ENCODE measurements around the gene HDAC4.

Gene HDAC4

GRCh38 chr2:239187464-239188253, 213.2 kb downstream of the HDAC4 start:
- Histone ChIP-seq H3K36me3 (ENCODE audit: control insufficient read depth in 2 of 2, insufficient read depth in 2 of 2, low read length in 2 of 2) (peaks cover 26 to 33% of the 10 kb centered on the region in 2 donors), H3K9me3 (ENCODE audit: control insufficient read depth in 2 of 2, low read length in 2 of 2) (no peaks in the 10 kb centered on the region)

GRCh38 chr2:239186516-239187357, 214.1 kb downstream of the HDAC4 start:
- peaks cover 26 to 33% of the 10 kb centered on the region in 2 donors for H3K36me3 ChIP-seq (ENCODE audit: control insufficient read depth in 2 of 2, insufficient read depth in 2 of 2, low read length in 2 of 2)

More at GRCh38 chr2:239187464-239188253, 213.2 kb downstream of the HDAC4 start:
- Histone ChIP-seq H3K9ac (ENCODE audit: low read depth in 1 of 2, low read length in 2 of 2) (no peak overlapping the region), H3K27ac (ENCODE audit: low read depth in 2 of 2, low read length in 2 of 2) (no peak overlapping the region), H3K4me1 (ENCODE audit: control insufficient read depth in 2 of 2, insufficient read depth in 2 of 2, low read length in 2 of 2) (no peaks in the 10 kb centered on the region), H3K27me3 (ENCODE audit: control insufficient read depth in 2 of 2, insufficient read depth in 2 of 2, low read length in 2 of 2) (no peaks in the 10 kb centered on the region), H3K4me3 (ENCODE audit: low read length in 2 of 2) (no peak overlapping the region)

GRCh38 chr2:239184968-239185903, 215.6 kb downstream of the HDAC4 start:
- H3K4me3 ChIP-seq (ENCODE audit: low read length in 2 of 2): no peak overlapping the region
- no peaks in the 10 kb centered on the region for H3K9me3 ChIP-seq (ENCODE audit: control insufficient read depth in 2 of 2, low read length in 2 of 2)
- H3K27ac ChIP-seq (ENCODE audit: low read depth in 2 of 2, low read length in 2 of 2): no peak overlapping the region
- no peaks in the 10 kb centered on the region for H3K27me3 ChIP-seq (ENCODE audit: control insufficient read depth in 2 of 2, insufficient read depth in 2 of 2, low read length in 2 of 2)
- H3K4me1 ChIP-seq (ENCODE audit: control insufficient read depth in 2 of 2, insufficient read depth in 2 of 2, low read length in 2 of 2): no peaks in the 10 kb centered on the region
- peaks cover 26 to 36% of the 10 kb centered on the region in 2 donors for H3K36me3 ChIP-seq (ENCODE audit: control insufficient read depth in 2 of 2, insufficient read depth in 2 of 2, low read length in 2 of 2)
- H3K9ac ChIP-seq (ENCODE audit: low read depth in 1 of 2, low read length in 2 of 2): no peak overlapping the region

More at GRCh38 chr2:239186516-239187357, 214.1 kb downstream of the HDAC4 start:
- no peaks in the 10 kb centered on the region for H3K27me3 ChIP-seq (ENCODE audit: control insufficient read depth in 2 of 2, insufficient read depth in 2 of 2, low read length in 2 of 2)
- no peak overlapping the region for H3K9ac ChIP-seq (ENCODE audit: low read depth in 1 of 2, low read length in 2 of 2)
- H3K27ac ChIP-seq (ENCODE audit: low read depth in 2 of 2, low read length in 2 of 2): no peak overlapping the region
- no peak overlapping the region for H3K4me3 ChIP-seq (ENCODE audit: low read length in 2 of 2)
- no peaks in the 10 kb centered on the region for H3K4me1 ChIP-seq (ENCODE audit: control insufficient read depth in 2 of 2, insufficient read depth in 2 of 2, low read length in 2 of 2)
- H3K9me3 ChIP-seq (ENCODE audit: control insufficient read depth in 2 of 2, low read length in 2 of 2): no peaks in the 10 kb centered on the region

- no peak overlapping the region for H3K4me3 ChIP-seq (ENCODE audit: low read length in 2 of 2)
- no peak overlapping the region for H3K27ac ChIP-seq (ENCODE audit: low read depth in 2 of 2, low read length in 2 of 2)
- no peaks in the 10 kb centered on the region for H3K27me3 ChIP-seq (ENCODE audit: control insufficient read depth in 2 of 2, insufficient read depth in 2 of 2, low read length in 2 of 2)
- peaks cover 22 to 33% of the 10 kb centered on the region in 2 donors for H3K36me3 ChIP-seq (ENCODE audit: control insufficient read depth in 2 of 2, insufficient read depth in 2 of 2, low read length in 2 of 2)
- H3K9me3 ChIP-seq (ENCODE audit: control insufficient read depth in 2 of 2, low read length in 2 of 2): no peaks in the 10 kb centered on the region
- no peak overlapping the region for H3K9ac ChIP-seq (ENCODE audit: low read depth in 1 of 2, low read length in 2 of 2)
- no peaks in the 10 kb centered on the region for H3K4me1 ChIP-seq (ENCODE audit: control insufficient read depth in 2 of 2, insufficient read depth in 2 of 2, low read length in 2 of 2)
Observed at GRCh38 chr2:239184179-239184578, 216.6 kb downstream of the HDAC4 start.

GRCh38 chr2:239182981-239183791, 217.6 kb downstream of the HDAC4 start:
- Histone ChIP-seq H3K4me1 (ENCODE audit: control insufficient read depth in 2 of 2, insufficient read depth in 2 of 2, low read length in 2 of 2) (no peaks in the 10 kb centered on the region), H3K27me3 (ENCODE audit: control insufficient read depth in 2 of 2, insufficient read depth in 2 of 2, low read length in 2 of 2) (no peaks in the 10 kb centered on the region), H3K9ac (ENCODE audit: low read depth in 1 of 2, low read length in 2 of 2) (no peak overlapping the region), H3K9me3 (ENCODE audit: control insufficient read depth in 2 of 2, low read length in 2 of 2) (no peaks in the 10 kb centered on the region), H3K36me3 (ENCODE audit: control insufficient read depth in 2 of 2, insufficient read depth in 2 of 2, low read length in 2 of 2) (peaks cover 15 to 26% of the 10 kb centered on the region in 2 donors), H3K4me3 (ENCODE audit: low read length in 2 of 2) (no peak overlapping the region), H3K27ac (ENCODE audit: low read depth in 2 of 2, low read length in 2 of 2) (no peak overlapping the region)

- H3K9ac ChIP-seq (ENCODE audit: low read depth in 1 of 2, low read length in 2 of 2): no peak overlapping the region
- H3K9me3 ChIP-seq (ENCODE audit: control insufficient read depth in 2 of 2, low read length in 2 of 2): no peaks in the 10 kb centered on the region
- H3K4me3 ChIP-seq (ENCODE audit: low read length in 2 of 2): no peak overlapping the region
- H3K36me3 ChIP-seq (ENCODE audit: control insufficient read depth in 2 of 2, insufficient read depth in 2 of 2, low read length in 2 of 2): peaks cover 17 to 22% of the 10 kb centered on the region in 2 donors
- no peak overlapping the region for H3K27ac ChIP-seq (ENCODE audit: low read depth in 2 of 2, low read length in 2 of 2)
- no peaks in the 10 kb centered on the region for H3K4me1 ChIP-seq (ENCODE audit: control insufficient read depth in 2 of 2, insufficient read depth in 2 of 2, low read length in 2 of 2)
- H3K27me3 ChIP-seq (ENCODE audit: control insufficient read depth in 2 of 2, insufficient read depth in 2 of 2, low read length in 2 of 2): no peaks in the 10 kb centered on the region
Observed at GRCh38 chr2:239181903-239182581, 218.8 kb downstream of the HDAC4 start.

- H3K36me3 ChIP-seq (ENCODE audit: control insufficient read depth in 2 of 2, insufficient read depth in 2 of 2, low read length in 2 of 2): peaks cover 11 to 17% of the 10 kb centered on the region in 2 donors
Observed at GRCh38 chr2:239181074-239181902, 219.5 kb downstream of the HDAC4 start.

GRCh38 chr2:239180526-239181073, 220.2 kb downstream of the HDAC4 start:
- no peaks in the 10 kb centered on the region for H3K9me3 ChIP-seq (ENCODE audit: control insufficient read depth in 2 of 2, low read length in 2 of 2)
- H3K4me1 ChIP-seq (ENCODE audit: control insufficient read depth in 2 of 2, insufficient read depth in 2 of 2, low read length in 2 of 2): no peaks in the 10 kb centered on the region
- H3K36me3 ChIP-seq (ENCODE audit: control insufficient read depth in 2 of 2, insufficient read depth in 2 of 2, low read length in 2 of 2): peaks cover 9 to 13% of the 10 kb centered on the region in 2 donors
- H3K27ac ChIP-seq (ENCODE audit: low read depth in 2 of 2, low read length in 2 of 2): no peak overlapping the region
- H3K9ac ChIP-seq (ENCODE audit: low read depth in 1 of 2, low read length in 2 of 2): no peak overlapping the region
- H3K27me3 ChIP-seq (ENCODE audit: control insufficient read depth in 2 of 2, insufficient read depth in 2 of 2, low read length in 2 of 2): no peaks in the 10 kb centered on the region
- H3K4me3 ChIP-seq (ENCODE audit: low read length in 2 of 2): no peak overlapping the region

More at GRCh38 chr2:239181074-239181902, 219.5 kb downstream of the HDAC4 start:
- no peaks in the 10 kb centered on the region for H3K9me3 ChIP-seq (ENCODE audit: control insufficient read depth in 2 of 2, low read length in 2 of 2)
- no peaks in the 10 kb centered on the region for H3K27me3 ChIP-seq (ENCODE audit: control insufficient read depth in 2 of 2, insufficient read depth in 2 of 2, low read length in 2 of 2)
- no peak overlapping the region for H3K4me3 ChIP-seq (ENCODE audit: low read length in 2 of 2)
- H3K27ac ChIP-seq (ENCODE audit: low read depth in 2 of 2, low read length in 2 of 2): no peak overlapping the region
- no peak overlapping the region for H3K9ac ChIP-seq (ENCODE audit: low read depth in 1 of 2, low read length in 2 of 2)
- H3K4me1 ChIP-seq (ENCODE audit: control insufficient read depth in 2 of 2, insufficient read depth in 2 of 2, low read length in 2 of 2): no peaks in the 10 kb centered on the region
